ENCODE measurements around the gene PWWP2B.

GRCh38 chr10:132362151-132362611 lies 34.8 kb upstream of the PWWP2B start:
- TF ChIP-seq CTCF (IDR thresholded peaks at IDR 0.05) = no peak
- TF ChIP-seq ZNF121 (CRISPR knock-in tag; IDR thresholded peaks at IDR 0.05) = no peak
- no peak for TF ChIP-seq ZNF425 (CRISPR knock-in tag; conservative IDR thresholded peaks at IDR 0.05)
- TF ChIP-seq NFE2L1 (CRISPR knock-in tag; IDR thresholded peaks at IDR 0.05) = no peak

Data from WTC11 (cell line).